HepG2 (cell line): ENCODE measurements around the gene QSOX2. TPM values are rescaled to one million over a fixed set of nuclear protein-coding genes. Genes with fewer than 3 reads are reported as not detected.

Experiments
- ARID5B ChIP-seq: IDR thresholded peaks from 2 replicates; pipeline ENCODE4 v1.4.0; 2020; ENCODE audit warnings: mild to moderate bottlenecking, missing genetic modification reagents
- DBP ChIP-seq: sonication (generic); formaldehyde crosslinking; IDR thresholded peaks from 2 replicates; pipeline ENCODE4 v1.4.0; 2020; ENCODE audit warnings: missing genetic modification reagents; ENCODE audit errors: not compliant biosample characterization
- MXD1 ChIP-seq: sonication (generic); formaldehyde crosslinking; IDR thresholded peaks from 2 replicates; pipeline ENCODE4 v1.4.0; 2020; ENCODE audit warnings: mild to moderate bottlenecking, missing genetic modification reagents
- POGK ChIP-seq: sonication (generic); formaldehyde crosslinking; conservative IDR thresholded peaks from 2 replicates; pipeline ENCODE4 v1.8.0; 2022; ENCODE audit warnings: mild to moderate bottlenecking, moderate library complexity, missing genetic modification reagents
- POLR2AphosphoS2 ChIP-seq: IDR thresholded peaks from 2 replicates; pipeline ENCODE4 v1.6.1; 2011; ENCODE audit warnings: low read depth, low read length, improper control_type of control experiment
- RCOR2 ChIP-seq: IDR thresholded peaks from 2 replicates; pipeline ENCODE4 v1.6.1; 2016; ENCODE audit warnings: missing biosample characterization, missing genetic modification reagents
- SOX13 ChIP-seq, 3 experiments: fragments of 450-650 bp in 1 of 3; sonication (generic) in 1 of 3; formaldehyde crosslinking in 1 of 3; IDR thresholded peaks in 2 of 3; conservative IDR thresholded peaks in 1 of 3; 2 replicates each; pipeline versions ENCODE4 v1.5.0 to v1.6.1; 2016 to 2020; ENCODE audit warnings: antibody characterized with exemption in 1 of 3, mild to moderate bottlenecking in 1 of 3, missing compliant biosample characterization in 1 of 3, missing genetic modification reagents in 1 of 3, moderate library complexity in 1 of 3
- TEF ChIP-seq: sonication (generic); formaldehyde crosslinking; IDR thresholded peaks from 2 replicates; pipeline ENCODE4 v1.5.0; 2020; ENCODE audit warnings: missing genetic modification reagents
- ZBTB10 ChIP-seq: sonication (generic); formaldehyde crosslinking; IDR thresholded peaks from 2 replicates; pipeline ENCODE4 v1.4.0; 2020; ENCODE audit warnings: missing genetic modification reagents, borderline replicate concordance
- ZFX ChIP-seq: sonication (generic); formaldehyde crosslinking; IDR thresholded peaks from 2 replicates; pipeline ENCODE4 v1.4.0; 2020; ENCODE audit warnings: mild to moderate bottlenecking, low read depth, missing genetic modification reagents, moderate library complexity
- ZMYM2 ChIP-seq: sonication (generic); formaldehyde crosslinking; IDR thresholded peaks from 2 replicates; pipeline ENCODE4 v1.8.0; 2022; ENCODE audit warnings: mild to moderate bottlenecking, missing genetic modification reagents
- ZSCAN29 ChIP-seq: sonication (generic); formaldehyde crosslinking; conservative IDR thresholded peaks from 2 replicates; pipeline ENCODE4 v1.4.0; 2020; ENCODE audit warnings: mild to moderate bottlenecking, missing genetic modification reagents
- polyA plus RNA-seq, 8 experiments: library from polyadenylated mRNA; depleted of rRNA in 3 of 8; stranded (reverse) in 7 of 8; unstranded in 1 of 8; fragments of >200 nt; fragmentation: Illumina TruSeq in 4 of 8; extraction: Trizol in 4 of 8; gene quantifications; 2 replicates each; pipeline versions ENCODE4 v1.2.1 to v1.2.3, GENCODE V29; 2011 to 2016; ENCODE audit warnings: low read depth in 4 of 8, missing spikeins in 1 of 8, mixed read lengths in 1 of 8; ENCODE audit not compliant: insufficient read depth in 1 of 8
- total RNA-seq, 5 experiments: library from RNA; depleted of rRNA; stranded (reverse); fragments of >200 nt; fragmentation: Illumina TruSeq; extraction: Trizol; gene quantifications; 2 replicates each; pipeline ENCODE4 v1.2.3, GENCODE V29; 2016; ENCODE audit warnings: low read depth in 1 of 5

The QSOX2 gene
- total and polyA plus RNA-seq, 2 of the 13 experiments (the other 11 are each of a cell fraction or from before 2014, with no cell fraction given) = 27.1 to 42.1 TPM

- no peak; the same call in 1 of the 2 replicates for TF ChIP-seq MXD1 (CRISPR knock-in tag)
- TF ChIP-seq ZFX = no peak
- no peak for TF ChIP-seq SOX13 (IDR thresholded peaks at IDR 0.05)
- TF ChIP-seq SOX13 (CRISPR knock-in tag; conservative IDR thresholded peaks at IDR 0.05 in 1 of 2, IDR thresholded peaks at IDR 0.05 in 1 of 2) = no peak
- TF ChIP-seq DBP (CRISPR knock-in tag) = no peak
- TF ChIP-seq TEF (CRISPR knock-in tag) = no peak
- no peak for TF ChIP-seq ZBTB10 (CRISPR knock-in tag)
- no peak for TF ChIP-seq ARID5B (CRISPR knock-in tag)
- no peak for TF ChIP-seq ZSCAN29
- TF ChIP-seq RCOR2 (CRISPR knock-in tag) = no peak
- no peak for TF ChIP-seq POLR2AphosphoS2
- no peak for TF ChIP-seq ZMYM2 (CRISPR knock-in tag)
- 0 out of 2 replicates have a peak, but pooled peaks have one; percentile 20 for TF ChIP-seq POGK
Measured at GRCh38 chr9:136204838-136205706, 40.5 kb downstream of the QSOX2 start, which contains the start of gene LHX3 (continued).
